ENCODE measurements around the gene LRRD1.
"Not testable (repeated sequence)": the region's sequence is repeated elsewhere in the genome, so short reads cannot be mapped to it uniquely, and the experiment has no call there.

LRRD1 gene

GRCh38 chr7:92178928-92179924 is at the start of gene LRRD1:
TSS of gene LRRD1 (minus strand) at chr7:92179142. CDS start at chr7:92165202, 13,940 bp downstream.
- peak; percentile 91 for DNase-seq (ENCODE audit: low spot score)

- no peak for DNase-seq (ENCODE audit: low spot score)
Measured at GRCh38 chr7:92228742-92229141, 49.8 kb upstream of the LRRD1 start.

DNA sequence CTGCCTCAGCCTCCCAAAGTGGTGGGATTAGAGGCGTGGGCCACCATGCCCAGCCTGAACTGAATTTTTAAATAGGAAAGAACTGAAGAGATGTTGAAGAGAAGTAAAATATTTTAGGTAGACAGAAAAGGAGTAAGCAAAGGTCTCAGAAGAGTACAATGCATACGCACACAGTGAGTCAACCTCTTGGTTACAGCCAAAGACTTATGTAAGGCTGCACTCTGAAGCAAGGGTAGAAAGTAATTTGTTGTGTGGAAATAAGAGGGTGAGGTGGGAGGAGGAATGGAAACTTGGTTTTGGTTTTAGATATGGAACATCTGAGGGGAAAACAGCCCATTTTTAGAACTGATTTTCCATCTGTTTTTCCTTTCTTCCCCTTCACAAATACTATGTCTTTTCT is 49.2 kb upstream of the LRRD1 start:
- DNase-seq (ENCODE audit: low spot score), result no peak

DNA sequence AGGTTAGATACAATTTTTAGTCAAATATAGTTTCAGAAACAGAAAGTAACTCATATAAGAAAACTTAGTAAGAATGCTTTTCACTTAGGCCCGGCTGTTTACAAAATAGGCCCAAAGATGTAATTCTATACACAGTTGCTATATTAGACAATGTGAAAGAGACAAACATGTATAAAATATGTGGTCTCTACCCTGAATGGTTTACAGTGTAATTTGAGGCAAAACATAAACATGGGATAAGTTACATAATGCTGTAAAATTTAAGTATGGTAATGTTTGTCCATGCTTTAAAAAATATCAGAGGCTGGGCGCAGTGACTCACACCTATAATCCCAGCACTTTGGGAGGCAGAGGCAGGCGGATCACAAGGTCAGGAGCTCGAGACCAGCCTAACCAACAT is 48.0 kb upstream of the LRRD1 start:
- DNase-seq (ENCODE audit: low spot score), result no peak

DNA sequence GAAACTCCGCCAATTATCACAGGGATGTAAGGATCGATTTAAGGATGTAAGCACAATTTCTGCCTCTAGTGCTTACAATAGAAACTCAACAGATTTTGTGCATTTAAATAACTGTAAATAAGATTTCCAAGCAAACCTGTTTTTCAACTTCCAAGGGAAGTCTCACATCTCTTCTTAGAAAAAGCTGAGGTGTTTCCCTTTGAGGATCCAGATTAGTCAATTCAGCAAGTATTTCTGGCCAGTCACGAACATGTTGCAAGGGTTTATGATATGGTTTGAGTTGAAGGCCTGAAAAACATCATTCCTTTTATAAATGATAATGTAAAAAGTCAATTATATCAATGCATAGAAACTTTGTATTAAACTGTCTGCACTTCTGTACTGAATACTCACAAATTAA is 42.8 kb upstream of the LRRD1 start:
- no peak for DNase-seq (ENCODE audit: low spot score)

DNA sequence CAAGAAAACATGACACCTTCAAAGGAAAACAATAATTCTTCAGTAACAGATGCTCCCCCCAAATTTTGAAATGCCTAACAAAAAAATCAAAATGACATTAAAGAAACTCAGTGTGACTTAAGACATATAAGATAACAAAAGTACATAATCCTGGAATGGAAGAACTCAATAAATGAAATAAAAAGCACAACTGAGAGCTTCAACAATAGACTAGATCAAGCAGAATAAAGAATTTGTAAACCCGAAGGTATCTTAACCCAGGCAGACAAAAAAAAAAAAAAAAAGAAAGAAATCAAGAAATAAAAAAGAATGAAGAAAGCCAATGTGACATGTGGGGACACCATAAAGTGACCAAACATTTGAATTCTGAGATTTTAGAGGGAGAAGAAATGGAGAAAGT is 27.7 kb upstream of the LRRD1 start:
- DNase-seq (ENCODE audit: low spot score), result no peak

DNA sequence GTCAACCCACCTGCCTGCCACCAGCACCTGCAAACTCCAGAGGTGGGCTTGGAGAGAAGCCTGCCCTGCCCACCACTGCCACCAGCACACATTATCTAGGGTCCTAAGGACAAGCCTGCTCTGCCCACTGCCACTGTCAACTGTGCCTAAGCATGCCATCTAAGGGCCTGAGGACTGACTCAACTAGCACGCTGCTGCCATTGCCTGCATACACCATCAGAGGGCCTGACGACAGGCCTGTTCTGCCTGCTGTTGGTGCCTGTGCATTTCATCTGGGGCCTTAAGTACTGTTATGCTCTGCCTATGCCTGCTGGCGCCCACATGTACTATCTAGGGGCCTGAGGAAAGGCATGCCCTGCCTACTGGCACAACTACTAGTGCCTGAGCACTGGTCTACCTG is 27.0 kb upstream of the LRRD1 start:
- DNase-seq (ENCODE audit: low spot score), result no peak

GRCh38 chr7:92200791-92201190 is 21.8 kb upstream of the LRRD1 start:
- no peak for DNase-seq (ENCODE audit: low spot score)

GRCh38 chr7:92192326-92192725 is 13.4 kb upstream of the LRRD1 start:
- DNase-seq (ENCODE audit: low spot score), result no peak

- not testable (repeated sequence) for DNase-seq (ENCODE audit: low spot score)
Measured at GRCh38 chr7:92189246-92189645, 10.3 kb upstream of the LRRD1 start.

DNA sequence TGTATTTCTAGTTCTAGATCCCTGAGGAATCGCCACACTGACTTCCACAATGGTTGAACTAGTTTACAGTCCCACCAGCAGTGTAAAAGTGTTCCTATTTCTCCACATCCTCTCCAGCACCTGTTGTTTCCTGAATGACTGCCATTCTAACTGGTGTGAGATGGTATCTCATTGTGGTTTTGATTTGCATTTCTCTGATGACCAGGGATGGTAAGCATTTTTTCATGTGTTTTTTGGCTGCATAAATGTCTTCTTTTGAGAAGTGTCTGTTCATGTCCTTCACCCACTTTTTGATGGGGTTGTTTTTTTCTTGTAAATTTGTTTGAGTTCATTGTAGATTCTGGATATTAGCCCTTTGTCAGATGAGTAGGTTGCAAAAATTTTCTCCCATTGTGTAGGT is 5.4 kb upstream of the LRRD1 start:
- DNase-seq (ENCODE audit: low spot score), result not testable (repeated sequence)

- no peak for DNase-seq (ENCODE audit: low spot score)
Measured at GRCh38 chr7:92177362-92177761, 1.6 kb downstream of the LRRD1 start.

GRCh38 chr7:92169529-92169928 is 9.4 kb downstream of the LRRD1 start:
- DNase-seq (ENCODE audit: low spot score), result not testable (repeated sequence)

DNA sequence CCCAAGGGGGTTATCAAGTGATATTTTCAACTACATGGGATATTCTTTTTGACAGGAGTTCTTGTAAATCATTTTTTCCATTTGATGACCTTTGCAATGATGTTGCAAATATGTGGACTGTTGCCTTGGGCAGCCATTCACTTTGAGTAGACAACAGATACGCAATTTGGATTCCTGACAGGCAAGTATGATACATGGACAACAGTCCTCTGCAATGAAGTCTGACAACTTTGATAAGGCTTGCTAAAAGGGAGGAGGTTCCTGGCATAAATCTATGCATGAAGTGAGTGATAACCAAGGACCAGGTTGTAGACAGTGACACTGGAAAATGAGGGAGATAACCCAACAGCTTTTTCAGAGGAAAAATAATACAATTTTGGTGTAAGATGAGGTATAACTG is 17.7 kb downstream of the LRRD1 start:
- DNase-seq (ENCODE audit: low spot score), result no peak

DNA sequence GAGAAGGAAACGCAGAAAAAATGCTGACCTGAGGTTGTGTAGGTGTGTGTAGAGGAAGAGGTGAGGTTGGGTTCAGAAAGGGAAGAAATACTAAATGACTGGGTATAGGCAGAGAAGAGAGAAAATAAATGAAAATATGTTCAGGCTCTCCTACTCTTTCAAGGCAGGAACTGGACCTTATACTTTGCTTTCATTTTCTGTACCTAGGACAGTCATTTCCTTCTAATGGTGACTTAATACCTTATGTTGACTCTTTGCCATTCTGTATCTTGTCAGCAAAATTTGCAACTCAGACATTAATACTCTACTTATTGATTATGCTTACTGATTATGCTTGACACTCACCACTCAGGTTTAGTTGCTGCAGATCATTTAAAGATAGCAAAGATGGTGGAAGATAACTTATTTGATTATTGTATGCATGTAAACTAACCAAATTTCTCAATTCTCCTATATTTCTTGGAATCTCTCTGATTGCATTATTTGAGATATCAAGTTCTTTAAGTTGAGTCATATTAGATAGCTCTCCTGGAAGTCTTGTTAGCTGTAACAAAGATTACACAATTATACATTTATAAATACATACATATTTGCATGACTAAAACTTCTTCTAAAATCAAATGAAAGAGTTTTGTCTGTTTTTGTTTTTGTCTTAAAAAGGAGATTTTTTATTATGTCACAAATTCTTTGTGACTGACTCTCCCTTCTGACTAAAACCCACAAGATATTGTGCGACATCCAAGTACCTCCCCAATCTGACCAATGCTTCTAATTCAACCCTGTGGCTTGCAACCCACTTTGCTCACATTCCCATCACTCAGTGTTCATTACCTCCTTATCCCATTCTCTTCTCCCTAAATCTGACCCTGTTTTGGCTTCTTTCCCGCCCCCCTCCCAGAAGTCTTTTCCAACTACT is 20.0 kb downstream of the LRRD1 start:
- no peak for DNase-seq (ENCODE audit: low spot score)

DNA sequence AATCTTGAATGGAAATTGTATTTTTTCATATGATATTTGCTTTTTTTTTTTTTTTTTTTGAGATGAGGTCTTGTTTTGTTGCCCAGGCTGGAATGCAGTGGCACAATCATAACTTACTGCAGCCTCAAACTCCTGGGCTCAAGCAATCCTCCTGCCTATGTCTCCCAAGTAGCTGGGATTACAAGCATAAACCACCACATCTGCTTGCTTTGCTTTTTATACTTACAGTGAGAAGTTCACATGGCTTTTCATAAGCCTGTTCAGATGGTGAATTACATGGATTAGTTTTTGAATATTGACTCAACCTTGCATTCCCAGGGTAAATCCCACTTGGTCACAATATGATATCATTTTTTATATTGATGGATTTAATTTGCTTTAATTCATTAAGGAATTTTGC is 22.0 kb downstream of the LRRD1 start:
- DNase-seq (ENCODE audit: low spot score), result no peak

GRCh38 chr7:92155108-92155739 is 23.7 kb downstream of the LRRD1 start:
- DNase-seq (ENCODE audit: low spot score), result no peak

GRCh38 chr7:92150450-92151017 is 28.4 kb downstream of the LRRD1 start:
- DNase-seq (ENCODE audit: low spot score), result no peak

GRCh38 chr7:92149736-92150239 is 29.2 kb downstream of the LRRD1 start:
- no peak for DNase-seq (ENCODE audit: low spot score)

DNA sequence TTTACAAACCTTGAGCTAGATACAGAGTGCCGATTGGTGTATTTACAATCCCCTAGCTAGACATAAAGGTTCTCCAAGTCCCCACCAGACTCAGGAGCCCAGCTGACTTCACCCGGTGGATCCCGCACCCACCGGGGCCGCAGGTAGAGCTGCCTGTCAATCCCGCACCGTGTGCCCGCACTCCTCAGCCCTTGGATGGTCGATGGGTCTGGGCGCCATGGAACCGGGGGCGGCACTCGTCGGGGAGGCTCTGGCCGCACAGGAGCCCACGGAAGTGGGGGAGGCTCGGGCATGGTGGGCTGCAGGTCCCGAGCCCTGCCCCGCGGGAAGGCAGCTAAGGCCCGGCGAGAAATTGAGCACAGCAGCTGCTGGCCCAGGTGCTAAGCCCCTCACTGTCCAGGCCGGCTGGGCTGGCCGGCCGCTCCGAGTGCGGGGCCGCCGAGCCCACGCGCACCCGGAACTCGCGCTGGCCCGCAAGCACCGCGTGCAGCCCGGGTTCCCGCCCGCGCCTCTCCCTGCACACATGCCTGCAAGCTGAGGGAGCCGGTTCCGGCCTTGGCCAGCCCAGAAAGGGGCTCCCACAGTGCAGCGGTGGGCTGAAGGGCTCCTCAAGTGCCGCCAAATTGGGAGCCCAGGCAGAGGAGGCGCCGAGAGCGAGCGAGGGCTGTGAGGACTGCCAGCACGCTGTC is 35.6 kb downstream of the LRRD1 start:
- DNase-seq (ENCODE audit: low spot score), result not testable (repeated sequence)

DNA sequence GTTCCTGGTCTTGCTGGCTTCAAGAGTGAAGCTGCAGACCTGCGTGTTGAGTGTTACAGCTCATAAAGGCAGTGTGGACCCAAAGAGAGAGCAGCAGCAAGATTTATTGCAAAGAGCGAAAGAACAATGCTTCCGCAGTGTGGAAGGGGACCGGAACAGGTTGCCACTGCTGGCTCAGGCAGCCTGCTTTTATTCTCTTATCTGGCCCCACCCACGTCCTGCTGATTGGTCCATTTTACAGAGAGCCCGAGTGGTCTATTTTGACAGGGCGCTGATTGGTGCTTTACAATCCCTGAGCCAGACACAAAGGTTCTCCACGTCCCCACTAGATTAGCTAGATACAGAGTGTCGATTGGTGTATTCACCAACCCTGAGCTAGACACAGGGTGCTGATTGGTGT is 36.2 kb downstream of the LRRD1 start:
- DNase-seq (ENCODE audit: low spot score), result not testable (repeated sequence)

All from CD4-positive, alpha-beta T cell treated with Interleukin-2 at 100 ng/mL for 4 hours (primary cell).